HG02981 (cell line): ENCODE data around the gene SLC7A7.
"Not testable (repeated sequence)": the region's sequence is repeated elsewhere in the genome, so short reads cannot be mapped to it uniquely, and the experiment has no call there.

Source experiments
- ATAC-seq: cut with Tn5 transposase; IDR thresholded peaks from one replicate; pipeline ENCODE4 v1.9.1; 2021; ENCODE audit warnings: mild to moderate bottlenecking, moderate library complexity; ENCODE audit not compliant: unreplicated experiment

The SLC7A7 gene

GRCh38 chr14:22814941-22815713 is at the start of gene SLC7A7:
TSS of gene SLC7A7 (minus strand) at chr14:22815435. CDS start at chr14:22813398, 2,037 bp downstream.
- no peak for ATAC-seq

- no peak for ATAC-seq
Observed at GRCh38 chr14:22864979-22865378, 49.7 kb upstream of the SLC7A7 start.

GRCh38 chr14:22861651-22862050 is 46.4 kb upstream of the SLC7A7 start:
- no peak for ATAC-seq

GRCh38 chr14:22860377-22860776 is 45.1 kb upstream of the SLC7A7 start:
- ATAC-seq = not testable (repeated sequence)

- no peak for ATAC-seq
Observed at GRCh38 chr14:22856428-22856827, 41.2 kb upstream of the SLC7A7 start.

- no peak for ATAC-seq
Observed at GRCh38 chr14:22854963-22855724, 39.9 kb upstream of the SLC7A7 start.

GRCh38 chr14:22854296-22854695 is 39.1 kb upstream of the SLC7A7 start:
- ATAC-seq = not testable (repeated sequence)

- peak; percentile 55 for ATAC-seq
Observed at GRCh38 chr14:22852940-22853767, 37.9 kb upstream of the SLC7A7 start.

- no peak for ATAC-seq
Observed at GRCh38 chr14:22852599-22852939, 37.3 kb upstream of the SLC7A7 start.

GRCh38 chr14:22852178-22852577 is 36.9 kb upstream of the SLC7A7 start:
- ATAC-seq = not testable (repeated sequence)

- no peak for ATAC-seq
Observed at GRCh38 chr14:22850944-22851764, 35.9 kb upstream of the SLC7A7 start.

GRCh38 chr14:22849212-22849819 is 34.1 kb upstream of the SLC7A7 start:
- no peak for ATAC-seq

GRCh38 chr14:22848351-22849164 is 33.3 kb upstream of the SLC7A7 start:
- no peak for ATAC-seq

GRCh38 chr14:22847661-22848341 is 32.6 kb upstream of the SLC7A7 start:
- ATAC-seq = no peak

- ATAC-seq = no peak
Observed at GRCh38 chr14:22846811-22847307, 31.6 kb upstream of the SLC7A7 start.

GRCh38 chr14:22845821-22846625 is 30.8 kb upstream of the SLC7A7 start:
- ATAC-seq = no peak

- no peak for ATAC-seq
Observed at GRCh38 chr14:22845103-22845394, 29.8 kb upstream of the SLC7A7 start.
